ENCODE results near the gene SPTLC3. TPM values are rescaled to one million over a fixed set of nuclear protein-coding genes. Genes with fewer than 3 reads are reported as not detected.

Gene SPTLC3
- total and polyA plus RNA-seq, 2 of the 13 experiments (the other 11 are each of a cell fraction or from before 2014, with no cell fraction given), result 20.5 to 95.6 TPM

DNA sequence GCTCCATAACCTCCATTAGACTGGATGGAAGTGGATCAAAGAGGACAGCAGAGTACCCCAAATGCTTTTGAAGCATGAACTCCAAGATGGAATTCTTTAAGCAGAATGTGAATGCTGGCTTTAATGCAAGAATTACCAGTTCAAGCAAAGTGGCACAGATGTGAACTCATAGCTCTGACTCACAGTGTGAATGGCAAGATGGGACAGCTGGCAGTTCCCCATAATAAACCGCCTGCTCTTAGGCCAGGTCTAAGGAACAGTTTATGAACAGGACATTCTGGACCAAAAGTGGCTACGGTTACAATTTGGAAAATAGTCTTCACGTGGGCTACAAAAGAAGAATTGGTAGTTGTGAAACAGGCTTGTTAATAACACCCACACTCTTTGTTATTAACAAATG, 76.5 kb downstream of the SPTLC3 start:
- CTCF ChIA-PET (ENCODE audit: low intra/inter-chr PET ratio, low total read pairs), result no interaction called here
- Histone ChIP-seq H3K9ac (ENCODE audit: insufficient read depth, low read depth, low read length) (no peak overlapping the region), H4K20me1 (ENCODE audit: insufficient read depth, low read length) (no peaks in the 10 kb centered on the region), H3K4me1 (ENCODE audit: insufficient read depth, low read length) (peaks cover 54% of the 10 kb centered on the region), H3K4me3 (replicated peaks in 1 of 3; ENCODE audit: insufficient read depth in 1 of 3, low read depth in 2 of 3, low read length in 3 of 3) (no peak overlapping the region), H2AFZ (ENCODE audit: low read length) (no peak overlapping the region), H3K36me3 (replicated peaks in 1 of 2; ENCODE audit: control insufficient read depth in 1 of 2, insufficient read depth in 2 of 2, low read length in 2 of 2) (peaks cover 0 to 12% of the 10 kb centered on the region in 2 experiments; a peak in 2 of 5 replicates), H3K9me3 (ENCODE audit: low read length) (no peaks in the 10 kb centered on the region), H3K27me3 (ENCODE audit: control insufficient read depth in 1 of 2, insufficient read depth in 2 of 2, low read length in 2 of 2) (no peaks in the 10 kb centered on the region), H3K27ac (ENCODE audit: extremely low read length, insufficient read depth, low read length) (no peak overlapping the region), H3K79me2 (ENCODE audit: insufficient read depth, low read length) (no peaks in the 10 kb centered on the region), H3K4me2 (ENCODE audit: low read depth, low read length) (no peak overlapping the region)
- ATAC-seq (no peak), DNase-seq (ENCODE audit: low spot score) (no peak), FAIRE-seq (no peak)
- no peak for TF ChIP-seq ZNF776 (CRISPR knock-in tag; IDR thresholded peaks at IDR 0.05)
- no peak for TF ChIP-seq ZEB1 (IDR thresholded peaks at IDR 0.05; ENCODE audit: insufficient replicate concordance, low read depth)
- 0 out of 2 replicates have a peak, but pooled peaks have one; percentile 56 for TF ChIP-seq ZNF326 (CRISPR knock-in tag; IDR thresholded peaks at IDR 0.05; ENCODE audit: borderline replicate concordance)
- TF ChIP-seq, protein P1, sequence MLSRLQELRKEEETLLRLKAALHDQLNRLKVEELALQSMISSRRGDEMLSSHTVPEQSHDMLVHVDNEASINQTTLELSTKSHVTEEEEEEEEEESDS (CRISPR knock-in tag; IDR thresholded peaks at IDR 0.05; ENCODE audit: borderline replicate concordance), result no peak
- TF ChIP-seq, protein P2, sequence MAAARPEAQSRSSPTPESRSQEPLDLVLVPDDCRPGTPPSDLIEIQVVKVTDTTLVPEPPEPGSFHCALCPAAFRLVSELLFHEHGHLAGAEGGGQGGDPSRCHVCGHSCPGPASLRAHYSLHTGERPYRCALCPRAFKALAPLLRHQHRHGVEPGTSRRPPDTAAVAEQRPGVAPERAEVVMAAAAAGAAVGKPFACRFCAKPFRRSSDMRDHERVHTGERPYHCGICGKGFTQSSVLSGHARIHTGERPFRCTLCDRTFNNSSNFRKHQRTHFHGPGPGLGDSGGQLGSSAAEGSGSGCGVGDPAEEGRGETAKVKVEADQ (CRISPR knock-in tag; IDR thresholded peaks at IDR 0.05; ENCODE audit: borderline replicate concordance), result no peak
- in situ Hi-C loops (cut with HindIII; ENCODE audit: extremely low pct_ligation_motif_present, low pct_unique_long_range_greater_than_20kb), result no loop called here
- intact Hi-C loops (cut with micrococcal nuclease; ENCODE audit: unreplicated experiment), result no loop called here
- POLR2A ChIA-PET, result no interaction called here
- 62% methylated on average over 3 of the region's 3 CpGs for WGBS (ENCODE audit: low lambda C conversion rate)
- no TSS peak for BruUV-seq (replicated peaks)

DNA sequence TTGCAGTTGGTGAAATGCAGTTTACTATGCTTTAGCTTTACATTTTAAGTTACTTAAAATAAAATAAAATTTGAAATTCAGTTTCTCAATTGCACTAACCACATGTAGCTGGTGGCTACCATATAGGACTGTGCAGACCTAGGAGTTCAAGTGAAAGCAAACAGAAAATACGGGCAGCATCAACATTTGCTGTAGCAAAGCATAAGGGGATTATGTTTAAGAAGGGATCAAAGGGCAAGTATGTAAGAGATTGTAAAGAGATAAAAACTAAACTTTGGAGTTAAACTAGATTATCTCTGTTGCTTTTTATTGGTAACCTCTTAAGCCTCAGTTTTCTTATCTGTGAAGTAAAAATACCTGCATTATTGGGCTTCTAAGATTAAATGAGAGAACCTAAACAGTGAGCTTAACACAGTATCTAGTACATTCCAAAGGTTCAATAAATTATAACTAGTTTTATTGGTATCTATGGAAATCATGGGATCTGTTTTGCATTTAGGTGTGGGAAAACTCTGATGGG, 81.2 kb downstream of the SPTLC3 start:
- H3K27me3 ChIP-seq (ENCODE audit: control insufficient read depth in 1 of 2, insufficient read depth in 2 of 2, low read length in 2 of 2), result no peaks in the 10 kb centered on the region
- no peaks in the 10 kb centered on the region for H4K20me1 ChIP-seq (ENCODE audit: insufficient read depth, low read length)
- no peak overlapping the region; the same call in 1 of the 2 replicates for H3K9ac ChIP-seq (ENCODE audit: insufficient read depth, low read depth, low read length)
- H3K36me3 ChIP-seq (replicated peaks in 1 of 2; ENCODE audit: control insufficient read depth in 1 of 2, insufficient read depth in 2 of 2, low read length in 2 of 2), result peaks cover 9 to 33% of the 10 kb centered on the region in 2 experiments
- H3K4me1 ChIP-seq (ENCODE audit: insufficient read depth, low read length), result peaks cover 67% of the 10 kb centered on the region
- peak; percentile 99 for ATAC-seq
- H3K9me3 ChIP-seq (ENCODE audit: low read length), result no peaks in the 10 kb centered on the region
- in situ Hi-C loops (cut with HindIII; ENCODE audit: extremely low pct_ligation_motif_present, low pct_unique_long_range_greater_than_20kb), result no loop called here
- 2% methylated on average over 1 of the region's 1 CpG for WGBS (ENCODE audit: low lambda C conversion rate)
- peak overlapping the region; percentile 48 for H3K4me2 ChIP-seq (ENCODE audit: low read depth, low read length)
- intact Hi-C loops (cut with micrococcal nuclease; ENCODE audit: unreplicated experiment), result loop anchor here (1.0 to 2.0 kb wide), 3 partner anchors 31 to 113 kb away; no protein-coding TSS in a partner anchor
- peak; percentile 59 for FAIRE-seq
- peak overlapping the region; percentile 75 for H3K27ac ChIP-seq (ENCODE audit: extremely low read length, insufficient read depth, low read length)
- DNase-seq (ENCODE audit: low spot score), result peak; percentile 99
- H2AFZ ChIP-seq (ENCODE audit: low read length), result no peak overlapping the region
- H3K4me3 ChIP-seq (replicated peaks in 1 of 3; ENCODE audit: insufficient read depth in 1 of 3, low read depth in 2 of 3, low read length in 3 of 3), result peak overlapping the region in 1 of 3 experiments; percentile 1; a peak in 1 of 6 replicates
- CTCF ChIA-PET (ENCODE audit: low intra/inter-chr PET ratio, low total read pairs), result interaction anchor here (1.4 to 1.7 kb wide), 2 partner anchors 16 to 112 kb away, joined by 4 to 5 read pairs; no protein-coding TSS in a partner anchor
- POLR2A ChIA-PET, result interaction anchor here (0.8 to 2.8 kb wide), 9 partner anchors 14 to 113 kb away, joined by 3 to 36 read pairs (median 6); no protein-coding TSS in a partner anchor
- no peaks in the 10 kb centered on the region for H3K79me2 ChIP-seq (ENCODE audit: insufficient read depth, low read length)
- no TSS peak for BruUV-seq (replicated peaks)
- TF ChIP-seq HNRNPL (IDR thresholded peaks at IDR 0.05; ENCODE audit: low read depth, low read length) (no peak), SRF (IDR thresholded peaks at IDR 0.05; ENCODE audit: low read depth, low read length) (peak; percentile 23; the same call in 1 of the 2 replicates), ZNF232 (CRISPR knock-in tag; IDR thresholded peaks at IDR 0.05; ENCODE audit: borderline replicate concordance) (no peak), REPIN1 (CRISPR knock-in tag; IDR thresholded peaks at IDR 0.05; ENCODE audit: borderline replicate concordance, low read depth) (peak; percentile 45; the same call in 1 of the 2 replicates), ZNF660 (CRISPR knock-in tag; IDR thresholded peaks at IDR 0.05; ENCODE audit: borderline replicate concordance, low read depth) (no peak), NFKB2 (CRISPR knock-in tag; IDR thresholded peaks at IDR 0.05; ENCODE audit: borderline replicate concordance) (no peak), HNRNPUL1 (IDR thresholded peaks at IDR 0.05; ENCODE audit: low read depth, low read length) (peak; percentile 66)
- TF ChIP-seq, protein P3, sequence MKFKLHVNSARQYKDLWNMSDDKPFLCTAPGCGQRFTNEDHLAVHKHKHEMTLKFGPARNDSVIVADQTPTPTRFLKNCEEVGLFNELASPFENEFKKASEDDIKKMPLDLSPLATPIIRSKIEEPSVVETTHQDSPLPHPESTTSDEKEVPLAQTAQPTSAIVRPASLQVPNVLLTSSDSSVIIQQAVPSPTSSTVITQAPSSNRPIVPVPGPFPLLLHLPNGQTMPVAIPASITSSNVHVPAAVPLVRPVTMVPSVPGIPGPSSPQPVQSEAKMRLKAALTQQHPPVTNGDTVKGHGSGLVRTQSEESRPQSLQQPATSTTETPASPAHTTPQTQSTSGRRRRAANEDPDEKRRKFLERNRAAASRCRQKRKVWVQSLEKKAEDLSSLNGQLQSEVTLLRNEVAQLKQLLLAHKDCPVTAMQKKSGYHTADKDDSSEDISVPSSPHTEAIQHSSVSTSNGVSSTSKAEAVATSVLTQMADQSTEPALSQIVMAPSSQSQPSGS (CRISPR knock-in tag; IDR thresholded peaks at IDR 0.05), result peak; percentile 86
